K562 (cell line): Measurements from ENCODE around the gene CDK11B. TPM values are rescaled to one million over a fixed set of nuclear protein-coding genes. Genes with fewer than 3 reads are reported as not detected.

Experiments
- ATF1 ChIP-seq, 2 experiments: fragments of 450-650 bp in 1 of 2; IDR thresholded peaks; 2 replicates each; pipeline ENCODE4 v1.6.1; 2016; ENCODE audit warnings: missing compliant biosample characterization in 1 of 2, missing genetic modification characterization in 1 of 2
- HDAC6 ChIP-seq: IDR thresholded peaks from 2 replicates; pipeline ENCODE4 v1.6.1; 2012; ENCODE audit warnings: low read depth, mild to moderate bottlenecking, control low read depth, inconsistent platforms, low read length, moderate library complexity
- ILF3 ChIP-seq: fragments of 450-650 bp; IDR thresholded peaks from 2 replicates; pipeline ENCODE4 v1.6.1; 2018; ENCODE audit warnings: antibody characterized with exemption, mild to moderate bottlenecking, moderate library complexity, borderline replicate concordance
- MCM5 ChIP-seq: fragments of 450-650 bp; IDR thresholded peaks from 2 replicates; pipeline ENCODE4 v1.6.1; 2016; ENCODE audit warnings: low read depth
- NR4A1 ChIP-seq, 2 experiments: fragments of 250-450 bp in 1 of 2; fragments of 450-650 bp in 1 of 2; sonication (Bioruptor Pico) in 1 of 2; IDR thresholded peaks; 2 replicates each; pipeline versions ENCODE4 v1.4.0 to v1.6.1; 2016 to 2020; ENCODE audit warnings: mild to moderate bottlenecking in 2 of 2, missing compliant biosample characterization in 1 of 2, missing genetic modification characterization in 1 of 2, moderate library complexity in 1 of 2
- POLR2AphosphoS5 ChIP-seq: IDR thresholded peaks from 2 replicates; pipeline ENCODE4 v1.6.1; 2011; ENCODE audit warnings: mild to moderate bottlenecking, low read depth, low read length, moderate library complexity; ENCODE audit not compliant: control insufficient read depth, insufficient read depth
- PPARD ChIP-seq: fragments of 250-450 bp; sonication (Bioruptor Pico); IDR thresholded peaks from 2 replicates; pipeline ENCODE4 v1.8.0; 2022; ENCODE audit warnings: inconsistent platforms, mild to moderate bottlenecking, moderate library complexity
- TEAD4 ChIP-seq, 2 experiments: sonication (generic) in 1 of 2; formaldehyde crosslinking in 1 of 2; IDR thresholded peaks; 2 replicates each; pipeline versions ENCODE4 v1.6.1 to v1.8.0; 2012 to 2022; ENCODE audit warnings: borderline replicate concordance in 1 of 2, inconsistent platforms in 1 of 2, low read length in 1 of 2, mild to moderate bottlenecking in 1 of 2, missing genetic modification reagents in 1 of 2
- ZNF124 ChIP-seq: sonication (generic); formaldehyde crosslinking; IDR thresholded peaks from 2 replicates; pipeline ENCODE4 v1.8.1; 2022; ENCODE audit warnings: missing genetic modification reagents
- ZNF277 ChIP-seq: fragments of 250-450 bp; sonication (Bioruptor Pico); IDR thresholded peaks from 2 replicates; pipeline ENCODE4 v1.8.0; 2022; ENCODE audit warnings: inconsistent platforms, mild to moderate bottlenecking, moderate library complexity, borderline replicate concordance
- polyA plus RNA-seq, 8 experiments: library from polyadenylated mRNA; depleted of rRNA in 4 of 8; stranded (reverse) in 5 of 8; unstranded in 3 of 8; fragments of >200 nt; fragmentation: Nextera tagmentation in 2 of 8; fragmentation: Illumina TruSeq in 1 of 8; extraction: Ambion mirVana in 2 of 8; extraction: Trizol in 1 of 8; gene quantifications; 2 replicates each; pipeline versions ENCODE4 v1.2.1 to v1.2.3, GENCODE V29; 2011 to 2014; ENCODE audit warnings: inconsistent platforms in 1 of 8, missing spikeins in 1 of 8
- total RNA-seq, 7 experiments: library from RNA; depleted of rRNA in 6 of 7; stranded (reverse); fragments of >200 nt in 6 of 7; fragmentation: Illumina TruSeq in 2 of 7; extraction: Trizol in 2 of 7; gene quantifications; 2 replicates each; pipeline versions ENCODE4 v1.2.1 to v1.2.3, GENCODE V29; 2011 to 2021; ENCODE audit warnings: low replicate concordance in 1 of 7
- TF ChIP-seq, protein P1 (sequence below): fragments of 450-650 bp; IDR thresholded peaks from 2 replicates; pipeline ENCODE4 v1.6.1; 2016
- TF ChIP-seq, protein P2 (sequence below), 2 experiments: fragments of 150-350 bp in 1 of 2; IDR thresholded peaks; 2 replicates each; pipeline ENCODE4 v1.6.1; 2012 to 2016; ENCODE audit warnings: low read depth in 2 of 2, low read length in 2 of 2, mild to moderate bottlenecking in 1 of 2, moderate library complexity in 1 of 2
- TF ChIP-seq, protein P3 (sequence below): fragments of 200-800 bp; sonication (Bioruptor generic); IDR thresholded peaks from 2 replicates; pipeline ENCODE4 v1.6.1; 2017; ENCODE audit warnings: missing genetic modification characterization, missing compliant biosample characterization
- TF ChIP-seq, protein P4 (sequence below): fragments of 250-450 bp; sonication (Bioruptor Pico); IDR thresholded peaks from 2 replicates; pipeline ENCODE4 v1.5.0; 2022; ENCODE audit warnings: mild to moderate bottlenecking

The CDK11B gene
- total and polyA plus RNA-seq, 9 of the 15 experiments (the other 6 are each of a cell fraction or from before 2014, with no cell fraction given), result 2.8 to 52.2 (median 19.5) TPM

- TF ChIP-seq ILF3 (no peak), ATF1 (CRISPR knock-in tag; IDR thresholded peaks at IDR 0.05) (no peak), ATF1 (tag; IDR thresholded peaks at IDR 0.05) (no peak; the same call in 1 of the 2 replicates), ZNF124 (CRISPR knock-in tag) (peak; percentile 75; the same call in 1 of the 2 replicates), TEAD4 (IDR thresholded peaks at IDR 0.05; ENCODE audit: low read length) (no peak), TEAD4 (CRISPR knock-in tag; IDR thresholded peaks at IDR 0.05; ENCODE audit: borderline replicate concordance) (peak; percentile 92; the same call in 1 of the 2 replicates), PPARD (no peak), NR4A1 (CRISPR knock-in tag; IDR thresholded peaks at IDR 0.05) (no peak), NR4A1 (tag; IDR thresholded peaks at IDR 0.05) (peak; percentile 62; the same call in 1 of the 2 replicates), POLR2AphosphoS5 (no peak), MCM5 (no peak), HDAC6 (peak; percentile 95; the same call in 1 of the 2 replicates), ZNF277 (CRISPR knock-in tag) (no peak)
- TF ChIP-seq, protein P1, sequence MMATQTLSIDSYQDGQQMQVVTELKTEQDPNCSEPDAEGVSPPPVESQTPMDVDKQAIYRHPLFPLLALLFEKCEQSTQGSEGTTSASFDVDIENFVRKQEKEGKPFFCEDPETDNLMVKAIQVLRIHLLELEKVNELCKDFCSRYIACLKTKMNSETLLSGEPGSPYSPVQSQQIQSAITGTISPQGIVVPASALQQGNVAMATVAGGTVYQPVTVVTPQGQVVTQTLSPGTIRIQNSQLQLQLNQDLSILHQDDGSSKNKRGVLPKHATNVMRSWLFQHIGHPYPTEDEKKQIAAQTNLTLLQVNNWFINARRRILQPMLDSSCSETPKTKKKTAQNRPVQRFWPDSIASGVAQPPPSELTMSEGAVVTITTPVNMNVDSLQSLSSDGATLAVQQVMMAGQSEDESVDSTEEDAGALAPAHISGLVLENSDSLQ, result no peak
- TF ChIP-seq, protein P2, sequence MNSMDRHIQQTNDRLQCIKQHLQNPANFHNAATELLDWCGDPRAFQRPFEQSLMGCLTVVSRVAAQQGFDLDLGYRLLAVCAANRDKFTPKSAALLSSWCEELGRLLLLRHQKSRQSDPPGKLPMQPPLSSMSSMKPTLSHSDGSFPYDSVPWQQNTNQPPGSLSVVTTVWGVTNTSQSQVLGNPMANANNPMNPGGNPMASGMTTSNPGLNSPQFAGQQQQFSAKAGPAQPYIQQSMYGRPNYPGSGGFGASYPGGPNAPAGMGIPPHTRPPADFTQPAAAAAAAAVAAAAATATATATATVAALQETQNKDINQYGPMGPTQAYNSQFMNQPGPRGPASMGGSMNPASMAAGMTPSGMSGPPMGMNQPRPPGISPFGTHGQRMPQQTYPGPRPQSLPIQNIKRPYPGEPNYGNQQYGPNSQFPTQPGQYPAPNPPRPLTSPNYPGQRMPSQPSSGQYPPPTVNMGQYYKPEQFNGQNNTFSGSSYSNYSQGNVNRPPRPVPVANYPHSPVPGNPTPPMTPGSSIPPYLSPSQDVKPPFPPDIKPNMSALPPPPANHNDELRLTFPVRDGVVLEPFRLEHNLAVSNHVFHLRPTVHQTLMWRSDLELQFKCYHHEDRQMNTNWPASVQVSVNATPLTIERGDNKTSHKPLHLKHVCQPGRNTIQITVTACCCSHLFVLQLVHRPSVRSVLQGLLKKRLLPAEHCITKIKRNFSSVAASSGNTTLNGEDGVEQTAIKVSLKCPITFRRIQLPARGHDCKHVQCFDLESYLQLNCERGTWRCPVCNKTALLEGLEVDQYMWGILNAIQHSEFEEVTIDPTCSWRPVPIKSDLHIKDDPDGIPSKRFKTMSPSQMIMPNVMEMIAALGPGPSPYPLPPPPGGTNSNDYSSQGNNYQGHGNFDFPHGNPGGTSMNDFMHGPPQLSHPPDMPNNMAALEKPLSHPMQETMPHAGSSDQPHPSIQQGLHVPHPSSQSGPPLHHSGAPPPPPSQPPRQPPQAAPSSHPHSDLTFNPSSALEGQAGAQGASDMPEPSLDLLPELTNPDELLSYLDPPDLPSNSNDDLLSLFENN (IDR thresholded peaks at IDR 0.05; ENCODE audit: low read depth in 2 of 2, low read length in 2 of 2), result no peak
- TF ChIP-seq, protein P3, sequence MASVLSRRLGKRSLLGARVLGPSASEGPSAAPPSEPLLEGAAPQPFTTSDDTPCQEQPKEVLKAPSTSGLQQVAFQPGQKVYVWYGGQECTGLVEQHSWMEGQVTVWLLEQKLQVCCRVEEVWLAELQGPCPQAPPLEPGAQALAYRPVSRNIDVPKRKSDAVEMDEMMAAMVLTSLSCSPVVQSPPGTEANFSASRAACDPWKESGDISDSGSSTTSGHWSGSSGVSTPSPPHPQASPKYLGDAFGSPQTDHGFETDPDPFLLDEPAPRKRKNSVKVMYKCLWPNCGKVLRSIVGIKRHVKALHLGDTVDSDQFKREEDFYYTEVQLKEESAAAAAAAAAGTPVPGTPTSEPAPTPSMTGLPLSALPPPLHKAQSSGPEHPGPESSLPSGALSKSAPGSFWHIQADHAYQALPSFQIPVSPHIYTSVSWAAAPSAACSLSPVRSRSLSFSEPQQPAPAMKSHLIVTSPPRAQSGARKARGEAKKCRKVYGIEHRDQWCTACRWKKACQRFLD (CRISPR knock-in tag), result peak; percentile 39; the same call in 1 of the 2 replicates
- TF ChIP-seq, protein P4, sequence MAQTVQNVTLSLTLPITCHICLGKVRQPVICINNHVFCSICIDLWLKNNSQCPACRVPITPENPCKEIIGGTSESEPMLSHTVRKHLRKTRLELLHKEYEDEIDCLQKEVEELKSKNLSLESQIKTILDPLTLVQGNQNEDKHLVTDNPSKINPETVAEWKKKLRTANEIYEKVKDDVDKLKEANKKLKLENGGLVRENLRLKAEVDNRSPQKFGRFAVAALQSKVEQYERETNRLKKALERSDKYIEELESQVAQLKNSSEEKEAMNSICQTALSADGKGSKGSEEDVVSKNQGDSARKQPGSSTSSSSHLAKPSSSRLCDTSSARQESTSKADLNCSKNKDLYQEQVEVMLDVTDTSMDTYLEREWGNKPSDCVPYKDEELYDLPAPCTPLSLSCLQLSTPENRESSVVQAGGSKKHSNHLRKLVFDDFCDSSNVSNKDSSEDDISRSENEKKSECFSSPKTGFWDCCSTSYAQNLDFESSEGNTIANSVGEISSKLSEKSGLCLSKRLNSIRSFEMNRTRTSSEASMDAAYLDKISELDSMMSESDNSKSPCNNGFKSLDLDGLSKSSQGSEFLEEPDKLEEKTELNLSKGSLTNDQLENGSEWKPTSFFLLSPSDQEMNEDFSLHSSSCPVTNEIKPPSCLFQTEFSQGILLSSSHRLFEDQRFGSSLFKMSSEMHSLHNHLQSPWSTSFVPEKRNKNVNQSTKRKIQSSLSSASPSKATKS (CRISPR knock-in tag), result no peak
Measured at GRCh38 chr1:1599030-1599934, 59.5 kb downstream of the CDK11B start (continued).
